Endothelial cell of umbilical vein (primary cell): ENCODE results near the gene GEMIN4. TPM values are rescaled to one million over a fixed set of nuclear protein-coding genes. Genes with fewer than 3 reads are reported as not detected.

Experiments
- BruUV-seq: library from RNA; stranded (reverse); fragments of 400-500 nt; replicated peaks from 2 replicates; lab custom pipeline; 2021; lab: Mats Ljungman, UMichigan
- CTCF ChIA-PET: fragments of 300-600, 350-600 bp; sonication (Branson Sonifier 250); formaldehyde crosslinking; loops from one replicate; lab custom pipeline; 2021; ENCODE audit warnings: antibody characterized with exemption, inconsistent platforms; lab: Charles Lee
- POLR2A ChIA-PET: fragments of 300-600, 350-600 bp; sonication (Branson Sonifier 250); formaldehyde crosslinking; loops from one replicate; lab custom pipeline; 2021; ENCODE audit warnings: antibody characterized with exemption, inconsistent platforms; lab: Charles Lee
- DNase-seq: peaks from one replicate; pipeline ENCODE4 v3.0.0-alpha.2; 2011; ENCODE audit warnings: low read depth, low spot score
- FAIRE-seq: peaks from 2 replicates; lab custom pipeline; 2011; peaks lifted over from hg19 to GRCh38; lab: Jason Lieb, UNC
- H2AFZ ChIP-seq: 2 replicates; pipeline ENCODE4 v1.6.0; 2012; ENCODE audit warnings: low read depth, low read length, control low read depth, inconsistent platforms
- H3K27ac ChIP-seq: 2 replicates; pipeline ENCODE4 v1.5.1; 2011; ENCODE audit warnings: low read depth, mild to moderate bottlenecking, control low read depth, low read length, moderate library complexity; ENCODE audit not compliant: insufficient read depth
- H3K27me3 ChIP-seq, 2 experiments: 2 replicates each; pipeline versions ENCODE4 v1.6.0 to v1.6.1; 2011; ENCODE audit warnings: low read length in 2 of 2, mixed read lengths in 1 of 2; ENCODE audit not compliant: control insufficient read depth in 2 of 2, insufficient read depth in 2 of 2
- H3K36me3 ChIP-seq, 2 experiments: 2 replicates in 1 of 2; 3 replicates in 1 of 2; pipeline ENCODE4 v1.5.1; 2011; ENCODE audit warnings: low read length in 2 of 2, mild to moderate bottlenecking in 1 of 2, moderate library complexity in 1 of 2; ENCODE audit not compliant: control insufficient read depth in 2 of 2, insufficient read depth in 2 of 2; ENCODE audit errors: extremely low read depth in 1 of 2
- H3K4me1 ChIP-seq: 3 replicates; pipeline ENCODE4 v1.5.1; 2011; ENCODE audit warnings: mild to moderate bottlenecking, low read length; ENCODE audit not compliant: control insufficient read depth, insufficient read depth; ENCODE audit errors: extremely low read depth
- H3K4me2 ChIP-seq: 2 replicates; pipeline ENCODE4 v1.6.1; 2011; ENCODE audit warnings: low read length, control low read depth, mixed read lengths; ENCODE audit not compliant: insufficient read depth
- H3K4me3 ChIP-seq, 3 experiments: fragments of 200-600 bp in 1 of 3; sonication (generic), shearing (Covaris generic) in 1 of 3; replicated peaks in 1 of 3; 2 replicates each; pipeline ENCODE4 v1.5.1; 2011 to 2016; ENCODE audit warnings: control low read depth in 3 of 3, low read length in 3 of 3, mild to moderate bottlenecking in 2 of 3, inconsistent platforms in 1 of 3, low read depth in 1 of 3, moderate library complexity in 1 of 3; ENCODE audit not compliant: insufficient read depth in 1 of 3
- H3K79me2 ChIP-seq: 2 replicates; pipeline ENCODE4 v1.6.0; 2012; ENCODE audit warnings: low read length, inconsistent platforms; ENCODE audit not compliant: control insufficient read depth, insufficient read depth
- H3K9ac ChIP-seq: replicated peaks from 2 replicates; pipeline ENCODE3; 2011; ENCODE audit warnings: low read length, control low read depth; ENCODE audit not compliant: insufficient read depth; ENCODE audit errors: extremely low read depth
- H3K9me1 ChIP-seq: replicated peaks from 3 replicates; pipeline ENCODE4 v1.6.0; 2011; ENCODE audit warnings: mild to moderate bottlenecking, low read length; ENCODE audit not compliant: control insufficient read depth, insufficient read depth; ENCODE audit errors: extremely low read depth
- H3K9me3 ChIP-seq: replicated peaks from 2 replicates; pipeline ENCODE4 v1.5.1; 2012; ENCODE audit warnings: low read length, inconsistent platforms; ENCODE audit not compliant: control insufficient read depth, insufficient read depth
- H4K20me1 ChIP-seq: replicated peaks from 2 replicates; pipeline ENCODE3; 2011; ENCODE audit warnings: mild to moderate bottlenecking, low read length; ENCODE audit not compliant: control insufficient read depth, insufficient read depth; ENCODE audit errors: extremely low read depth
- EZH2 ChIP-seq: IDR thresholded peaks from 2 replicates; pipeline ENCODE4 v1.6.1; 2012; ENCODE audit warnings: borderline replicate concordance, low read depth, mild to moderate bottlenecking, moderate library complexity, low read length, inconsistent platforms; ENCODE audit not compliant: severe bottlenecking
- FOS ChIP-seq: IDR thresholded peaks from 2 replicates; pipeline ENCODE4 v1.6.1; 2011; ENCODE audit warnings: mild to moderate bottlenecking, low read length, moderate library complexity, borderline replicate concordance; ENCODE audit not compliant: insufficient read depth
- GATA2 ChIP-seq: IDR thresholded peaks from 2 replicates; pipeline ENCODE4 v1.7.0; 2011; ENCODE audit warnings: low read depth, mild to moderate bottlenecking, moderate library complexity, mixed read lengths, low read length; ENCODE audit not compliant: insufficient read length, insufficient read depth
- JUN ChIP-seq: IDR thresholded peaks from 2 replicates; pipeline ENCODE4 v1.6.1; 2011; ENCODE audit warnings: borderline replicate concordance, low read depth; ENCODE audit not compliant: insufficient read length, insufficient read depth
- MYC ChIP-seq: IDR thresholded peaks from one replicate; pipeline ENCODE4 v1.6.1; 2011; ENCODE audit warnings: mild to moderate bottlenecking, low read depth, low read length
- POLR2A ChIP-seq: IDR thresholded peaks from 2 replicates; pipeline ENCODE4 v1.6.1; 2012; ENCODE audit warnings: low read depth, mild to moderate bottlenecking, control low read depth, low read length
- POLR2AphosphoS5 ChIP-seq: IDR thresholded peaks from 2 replicates; pipeline ENCODE4 v1.6.1; 2012; ENCODE audit warnings: low read depth, mild to moderate bottlenecking, control low read depth, low read length, moderate library complexity; ENCODE audit not compliant: insufficient read depth
- dilution Hi-C: fragments of 300-500 bp; cut with MboI; formaldehyde crosslinking; loops from one replicate; pipeline ENCODE4 v1.15.0; 2019; ENCODE audit warnings: low sequenced_read_pairs; ENCODE audit not compliant: extremely low pct_ligation_motif_present
- intact Hi-C: fragments of 100-400 bp; cut with micrococcal nuclease; formaldehyde crosslinking; loops from one replicate; pipeline ENCODE4 v1.10.0; 2022
- polyA plus RNA-seq, 4 experiments: library from polyadenylated mRNA; depleted of rRNA in 3 of 4; stranded (reverse) in 3 of 4; unstranded in 1 of 4; fragments of >200 nt; gene quantifications; 2 replicates each; pipeline versions ENCODE4 v1.2.1 to v1.2.3, GENCODE V29; 2011 to 2012; ENCODE audit warnings: missing spikeins in 1 of 4
- total RNA-seq: library from RNA; stranded (reverse); gene quantifications from 2 replicates; pipeline ENCODE4 v1.2.3, GENCODE V29; 2021
- TF ChIP-seq, protein P1 (sequence below), 2 donors: IDR thresholded peaks; 1 replicate in 1 of 2; 2 replicates in 1 of 2; pipeline ENCODE4 v1.5.1; 2011; ENCODE audit warnings: low read length in 2 of 2, mild to moderate bottlenecking in 2 of 2, moderate library complexity in 2 of 2, control low read depth in 1 of 2, inconsistent platforms in 1 of 2, low read depth in 1 of 2; ENCODE audit not compliant: insufficient read depth in 1 of 2; ENCODE audit errors: extremely low read depth in 1 of 2
- TF ChIP-seq, protein P2 (sequence below): IDR thresholded peaks from 2 replicates; pipeline ENCODE4 v1.6.1; 2011; ENCODE audit not compliant: insufficient read depth, insufficient read length

GEMIN4 gene
- total and polyA plus RNA-seq, 2 donors (not counting 3 experiments of a cell fraction or from before 2014, with no cell fraction given): 23.5 to 29.9 TPM

DNA sequence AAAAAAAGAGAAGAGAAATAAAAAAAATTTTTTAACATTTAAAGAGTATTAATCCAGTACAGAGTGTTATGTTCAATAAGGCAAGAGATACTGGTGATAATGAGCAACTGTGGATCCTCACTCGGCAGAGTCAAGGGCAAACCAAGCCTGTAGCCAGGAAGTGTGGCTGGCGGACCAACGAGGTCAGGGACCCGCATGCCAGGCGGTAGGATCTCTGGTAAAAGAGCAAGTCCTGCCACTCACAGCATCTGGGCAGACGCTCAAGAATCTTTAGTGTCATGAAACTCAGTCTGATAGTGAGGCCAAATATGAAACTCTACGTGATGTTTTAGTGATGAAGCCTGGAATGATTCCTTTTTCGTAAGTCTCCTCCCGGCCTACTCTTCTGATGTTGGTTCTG lies 8.3 kb upstream of the GEMIN4 start:
- no peak for FAIRE-seq
- DNase-seq: no peak
- Histone ChIP-seq H3K4me1 (peaks cover 9% of the 10 kb centered on the region), H4K20me1 (no peaks in the 10 kb centered on the region), H2AFZ (no peak overlapping the region), H3K9me3 (no peaks in the 10 kb centered on the region), H3K9ac (no peak overlapping the region), H3K9me1 (no peaks in the 10 kb centered on the region), H3K4me2 (no peak overlapping the region), H3K79me2 (no peaks in the 10 kb centered on the region), H3K36me3 (peaks cover 13 to 20% of the 10 kb centered on the region in 2 experiments), H3K27me3 (no peaks in the 10 kb centered on the region), H3K27ac (no peak overlapping the region), H3K4me3 (no peak overlapping the region)
- dilution Hi-C loops: no loop called here
- ChIA-PET CTCF (no interaction called here), POLR2A (no interaction called here)
- TF ChIP-seq JUN: no peak
- TF ChIP-seq, protein P1, sequence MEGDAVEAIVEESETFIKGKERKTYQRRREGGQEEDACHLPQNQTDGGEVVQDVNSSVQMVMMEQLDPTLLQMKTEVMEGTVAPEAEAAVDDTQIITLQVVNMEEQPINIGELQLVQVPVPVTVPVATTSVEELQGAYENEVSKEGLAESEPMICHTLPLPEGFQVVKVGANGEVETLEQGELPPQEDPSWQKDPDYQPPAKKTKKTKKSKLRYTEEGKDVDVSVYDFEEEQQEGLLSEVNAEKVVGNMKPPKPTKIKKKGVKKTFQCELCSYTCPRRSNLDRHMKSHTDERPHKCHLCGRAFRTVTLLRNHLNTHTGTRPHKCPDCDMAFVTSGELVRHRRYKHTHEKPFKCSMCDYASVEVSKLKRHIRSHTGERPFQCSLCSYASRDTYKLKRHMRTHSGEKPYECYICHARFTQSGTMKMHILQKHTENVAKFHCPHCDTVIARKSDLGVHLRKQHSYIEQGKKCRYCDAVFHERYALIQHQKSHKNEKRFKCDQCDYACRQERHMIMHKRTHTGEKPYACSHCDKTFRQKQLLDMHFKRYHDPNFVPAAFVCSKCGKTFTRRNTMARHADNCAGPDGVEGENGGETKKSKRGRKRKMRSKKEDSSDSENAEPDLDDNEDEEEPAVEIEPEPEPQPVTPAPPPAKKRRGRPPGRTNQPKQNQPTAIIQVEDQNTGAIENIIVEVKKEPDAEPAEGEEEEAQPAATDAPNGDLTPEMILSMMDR (IDR thresholded peaks at IDR 0.05; ENCODE audit: extremely low read depth in 1 of 2, insufficient read depth in 1 of 2, low read depth in 1 of 2, low read length in 2 of 2): no peak
- TF ChIP-seq POLR2AphosphoS5: no peak
- TF ChIP-seq POLR2A: no peak
- no peak for TF ChIP-seq FOS
- TF ChIP-seq MYC: no peak
- TF ChIP-seq GATA2: no peak
- no peak for TF ChIP-seq EZH2
- TF ChIP-seq, protein P2, sequence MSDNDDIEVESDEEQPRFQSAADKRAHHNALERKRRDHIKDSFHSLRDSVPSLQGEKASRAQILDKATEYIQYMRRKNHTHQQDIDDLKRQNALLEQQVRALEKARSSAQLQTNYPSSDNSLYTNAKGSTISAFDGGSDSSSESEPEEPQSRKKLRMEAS: no peak
- no TSS peak for BruUV-seq
- intact Hi-C loops: no loop called here
